GM23338 (cell line): ENCODE results near the gene VMAC. TPM values are rescaled to one million over a fixed set of nuclear protein-coding genes. Genes with fewer than 3 reads are reported as not detected.

Experiments
- ATAC-seq: fragments of 200-7000 bp; cut with Tn5 transposase; 3 replicates; pipeline ENCODE4 v1.9.1; 2020
- DNase-seq: peaks from one replicate; pipeline ENCODE4 v3.0.0-alpha.2; 2015; ENCODE audit warnings: low spot score
- H2AFZ ChIP-seq: fragments of 200-600 bp; sonication (generic); 2 replicates; pipeline ENCODE4 v1.8.0; 2016; ENCODE audit warnings: antibody characterized with exemption, mild to moderate bottlenecking, moderate library complexity
- H3F3A ChIP-seq: fragments of 200-600 bp; sonication (generic); replicated peaks from 2 replicates; pipeline ENCODE4 v1.8.0; 2017; ENCODE audit warnings: antibody characterized with exemption, mixed run types, low read depth
- H3K27ac ChIP-seq: fragments of 200-600 bp; sonication (generic); 2 replicates; pipeline ENCODE4 v1.6.1; 2016; ENCODE audit warnings: low read depth
- H3K27me3 ChIP-seq: fragments of 200-600 bp; sonication (generic); 2 replicates; pipeline ENCODE4 v1.8.0; 2016; ENCODE audit warnings: mild to moderate bottlenecking, mixed run types, moderate library complexity; ENCODE audit not compliant: insufficient read depth
- H3K36me3 ChIP-seq: fragments of 200-600 bp; sonication (generic); 2 replicates; pipeline ENCODE4 v1.8.0; 2016; ENCODE audit warnings: mild to moderate bottlenecking; ENCODE audit not compliant: insufficient read depth
- H3K4me1 ChIP-seq: fragments of 200-600 bp; sonication (generic); 2 replicates; pipeline ENCODE4 v1.8.0; 2016; ENCODE audit warnings: mild to moderate bottlenecking, moderate library complexity; ENCODE audit not compliant: insufficient read depth
- H3K4me2 ChIP-seq: fragments of 200-600 bp; sonication (generic); 2 replicates; pipeline ENCODE4 v1.7.1; 2017; ENCODE audit warnings: mixed run types
- H3K4me3 ChIP-seq: fragments of 200-600 bp; sonication (generic); 2 replicates; pipeline ENCODE4 v1.6.1; 2016; ENCODE audit warnings: mixed run types
- H3K79me2 ChIP-seq: fragments of 200-600 bp; sonication (generic); replicated peaks from 2 replicates; pipeline ENCODE4 v1.8.0; 2017; ENCODE audit warnings: mild to moderate bottlenecking; ENCODE audit not compliant: insufficient read depth
- H3K9me2 ChIP-seq: fragments of 200-600 bp; sonication (generic); 2 replicates; pipeline ENCODE4 v1.8.0; 2017; ENCODE audit not compliant: insufficient read depth
- H4K20me1 ChIP-seq: fragments of 200-600 bp; sonication (generic); replicated peaks from 2 replicates; pipeline ENCODE4 v1.8.0; 2017; ENCODE audit warnings: mild to moderate bottlenecking; ENCODE audit not compliant: insufficient read depth
- H3K27ac Mint-ChIP-seq: 2 replicates; pipeline ENCODE4 v1.8.0; 2020; ENCODE audit warnings: inconsistent platforms, mild to moderate bottlenecking, moderate library complexity, mixed read lengths
- H3K27me3 Mint-ChIP-seq: 3 replicates; pipeline ENCODE4 v1.8.0; 2022; ENCODE audit warnings: low read depth, mild to moderate bottlenecking, moderate library complexity, mixed read lengths, inconsistent platforms; ENCODE audit not compliant: insufficient read depth, poor library complexity
- H3K36me3 Mint-ChIP-seq: 3 replicates; pipeline ENCODE4 v1.8.0; 2021; ENCODE audit warnings: low read depth, mild to moderate bottlenecking, inconsistent platforms, moderate library complexity, mixed read lengths
- H3K4me1 Mint-ChIP-seq: 3 replicates; pipeline ENCODE4 v1.8.0; 2020; ENCODE audit warnings: mild to moderate bottlenecking, inconsistent platforms, mixed read lengths
- H3K4me3 Mint-ChIP-seq: 3 replicates; pipeline ENCODE4 v1.8.0; 2021; ENCODE audit warnings: moderate library complexity, mild to moderate bottlenecking, inconsistent platforms, mixed read lengths
- H3K9me3 Mint-ChIP-seq: 3 replicates; pipeline ENCODE4 v1.8.0; 2020; ENCODE audit warnings: moderate library complexity, mild to moderate bottlenecking, inconsistent platforms, mixed read lengths
- CREB1 ChIP-seq: fragments of 250-450 bp; sonication (Bioruptor Pico); IDR thresholded peaks from 2 replicates; pipeline ENCODE4 v1.5.0; 2020; ENCODE audit warnings: low read depth, mild to moderate bottlenecking, moderate library complexity
- EZH2 ChIP-seq: fragments of 200-600 bp; sonication (generic); IDR thresholded peaks from one replicate; pipeline ENCODE4 v1.8.0; 2017; ENCODE audit warnings: antibody characterized with exemption, mild to moderate bottlenecking, low read depth; ENCODE audit not compliant: unreplicated experiment
- EZH2phosphoT487 ChIP-seq: fragments of 200-600 bp; sonication (generic); IDR thresholded peaks from one replicate; pipeline ENCODE4 v1.8.1; 2018; ENCODE audit warnings: antibody characterized with exemption; ENCODE audit not compliant: unreplicated experiment
- JUNB ChIP-seq: IDR thresholded peaks from one replicate; pipeline ENCODE4 v1.6.1; 2016; ENCODE audit warnings: antibody characterized with exemption; ENCODE audit not compliant: unreplicated experiment
- NANOG ChIP-seq: IDR thresholded peaks from 2 replicates; pipeline ENCODE4 v1.6.1; 2016; ENCODE audit warnings: antibody characterized with exemption, borderline replicate concordance
- STAT1 ChIP-seq: IDR thresholded peaks from one replicate; pipeline ENCODE4 v1.6.1; 2016; ENCODE audit warnings: antibody characterized with exemption; ENCODE audit not compliant: unreplicated experiment
- ZNF114 ChIP-seq: fragments of 250-450 bp; sonication (Bioruptor Pico); IDR thresholded peaks from 2 replicates; pipeline ENCODE4 v1.5.0; 2020; ENCODE audit warnings: mild to moderate bottlenecking, moderate library complexity
- ZNF331 ChIP-seq: fragments of 250-450 bp; sonication (Bioruptor Pico); IDR thresholded peaks from 2 replicates; pipeline ENCODE4 v1.5.0; 2020; ENCODE audit warnings: low read depth, mild to moderate bottlenecking, moderate library complexity
- polyA plus RNA-seq: library from polyadenylated mRNA; unstranded; fragments of >200 nt; fragmentation: Nextera tagmentation; extraction: Ambion mirVana; gene quantifications from 2 replicates; pipeline ENCODE4 v1.2.1, GENCODE V29; 2016
- total RNA-seq: library from RNA; depleted of rRNA; stranded (reverse); fragments of >200 nt; shearing (Covaris generic); gene quantifications from 2 replicates; pipeline ENCODE4 v1.2.3, GENCODE V29; 2014
- TF ChIP-seq, protein P1 (sequence below), 2 experiments: fragments of 200-600 bp in 1 of 2; sonication (generic) in 1 of 2; conservative IDR thresholded peaks; 2 replicates each; pipeline versions ENCODE4 v1.5.1 to v1.6.1; 2016 to 2017; ENCODE audit warnings: antibody characterized with exemption in 2 of 2, low read depth in 2 of 2, mild to moderate bottlenecking in 2 of 2, moderate library complexity in 1 of 2
- TF ChIP-seq, protein P2 (sequence below): IDR thresholded peaks from one replicate; pipeline ENCODE4 v1.6.1; 2018; ENCODE audit warnings: antibody characterized with exemption; ENCODE audit not compliant: unreplicated experiment
- TF ChIP-seq, protein P3 (sequence below): IDR thresholded peaks from 2 replicates; pipeline ENCODE4 v1.6.1; 2016; ENCODE audit warnings: antibody characterized with exemption

The VMAC gene
- total and polyA plus RNA-seq, 2 experiments from 2014 or later, result 0.79 to 3.7 TPM

DNA sequence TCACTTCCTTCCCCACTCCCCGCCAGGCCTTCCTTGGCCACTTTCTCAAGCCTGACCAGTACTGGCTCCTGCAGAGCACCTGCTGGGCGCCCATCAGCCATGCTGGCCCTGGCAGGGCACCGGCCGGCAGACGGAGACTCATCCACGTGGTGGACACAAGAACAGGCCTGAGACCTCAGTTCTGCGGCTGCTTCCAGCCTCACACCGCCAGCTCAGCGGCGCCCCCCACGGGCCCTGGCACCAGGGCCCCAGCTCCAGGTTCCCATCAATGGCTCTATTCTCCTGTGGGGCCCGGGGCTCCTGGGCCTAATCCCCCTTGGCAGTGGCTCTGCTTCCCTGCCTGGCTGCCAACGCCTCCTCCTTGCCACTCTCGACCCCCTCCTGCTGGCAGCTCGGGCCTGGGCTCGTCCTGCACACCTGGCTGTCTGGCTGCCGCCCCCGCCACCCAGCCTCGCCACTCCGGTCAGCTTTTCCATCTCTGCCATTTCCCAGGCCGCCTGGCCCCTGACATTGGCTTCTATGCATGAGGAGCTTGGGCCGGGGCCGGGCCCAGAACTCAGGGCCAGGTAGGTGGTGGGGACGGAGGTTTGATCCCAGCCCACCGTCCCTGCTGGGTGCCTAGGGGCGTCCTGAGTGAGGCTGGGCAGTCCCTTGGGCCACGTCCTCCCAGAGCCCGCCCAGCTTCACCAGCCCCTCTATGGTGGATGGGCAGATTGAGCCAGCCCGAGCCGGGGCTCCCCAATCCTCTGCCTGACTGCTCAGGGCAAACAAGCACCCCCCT lies 7.3 kb upstream of the VMAC start:
- Histone ChIP-seq H3K4me1 (no peaks in the 10 kb centered on the region), H3F3A (no peaks in the 10 kb centered on the region), H3K27ac (no peak overlapping the region), H3K27me3 (no peaks in the 10 kb centered on the region), H3K9me2 (no peaks in the 10 kb centered on the region), H4K20me1 (peaks cover 35% of the 10 kb centered on the region), H2AFZ (no peak overlapping the region), H3K4me2 (no peak overlapping the region), H3K79me2 (peaks cover 31% of the 10 kb centered on the region), H3K4me3 (no peak overlapping the region), H3K36me3 (no peaks in the 10 kb centered on the region)
- H3K27ac Mint-ChIP-seq, result no peak overlapping the region
- no peaks in the 10 kb centered on the region for H3K9me3 Mint-ChIP-seq
- peaks cover 20% of the 10 kb centered on the region for H3K36me3 Mint-ChIP-seq
- H3K27me3 Mint-ChIP-seq, result peaks cover 2% of the 10 kb centered on the region
- H3K4me3 Mint-ChIP-seq, result no peak overlapping the region
- ATAC-seq (peak; percentile 32), DNase-seq (peak; percentile 47)
- H3K4me1 Mint-ChIP-seq, result no peaks in the 10 kb centered on the region
- TF ChIP-seq, protein P1, sequence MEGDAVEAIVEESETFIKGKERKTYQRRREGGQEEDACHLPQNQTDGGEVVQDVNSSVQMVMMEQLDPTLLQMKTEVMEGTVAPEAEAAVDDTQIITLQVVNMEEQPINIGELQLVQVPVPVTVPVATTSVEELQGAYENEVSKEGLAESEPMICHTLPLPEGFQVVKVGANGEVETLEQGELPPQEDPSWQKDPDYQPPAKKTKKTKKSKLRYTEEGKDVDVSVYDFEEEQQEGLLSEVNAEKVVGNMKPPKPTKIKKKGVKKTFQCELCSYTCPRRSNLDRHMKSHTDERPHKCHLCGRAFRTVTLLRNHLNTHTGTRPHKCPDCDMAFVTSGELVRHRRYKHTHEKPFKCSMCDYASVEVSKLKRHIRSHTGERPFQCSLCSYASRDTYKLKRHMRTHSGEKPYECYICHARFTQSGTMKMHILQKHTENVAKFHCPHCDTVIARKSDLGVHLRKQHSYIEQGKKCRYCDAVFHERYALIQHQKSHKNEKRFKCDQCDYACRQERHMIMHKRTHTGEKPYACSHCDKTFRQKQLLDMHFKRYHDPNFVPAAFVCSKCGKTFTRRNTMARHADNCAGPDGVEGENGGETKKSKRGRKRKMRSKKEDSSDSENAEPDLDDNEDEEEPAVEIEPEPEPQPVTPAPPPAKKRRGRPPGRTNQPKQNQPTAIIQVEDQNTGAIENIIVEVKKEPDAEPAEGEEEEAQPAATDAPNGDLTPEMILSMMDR (conservative IDR thresholded peaks at IDR 0.05; ENCODE audit: low read depth in 2 of 2), result peak; percentile 35 to 54
- TF ChIP-seq ZNF331 (CRISPR knock-in tag), result no peak

DNA sequence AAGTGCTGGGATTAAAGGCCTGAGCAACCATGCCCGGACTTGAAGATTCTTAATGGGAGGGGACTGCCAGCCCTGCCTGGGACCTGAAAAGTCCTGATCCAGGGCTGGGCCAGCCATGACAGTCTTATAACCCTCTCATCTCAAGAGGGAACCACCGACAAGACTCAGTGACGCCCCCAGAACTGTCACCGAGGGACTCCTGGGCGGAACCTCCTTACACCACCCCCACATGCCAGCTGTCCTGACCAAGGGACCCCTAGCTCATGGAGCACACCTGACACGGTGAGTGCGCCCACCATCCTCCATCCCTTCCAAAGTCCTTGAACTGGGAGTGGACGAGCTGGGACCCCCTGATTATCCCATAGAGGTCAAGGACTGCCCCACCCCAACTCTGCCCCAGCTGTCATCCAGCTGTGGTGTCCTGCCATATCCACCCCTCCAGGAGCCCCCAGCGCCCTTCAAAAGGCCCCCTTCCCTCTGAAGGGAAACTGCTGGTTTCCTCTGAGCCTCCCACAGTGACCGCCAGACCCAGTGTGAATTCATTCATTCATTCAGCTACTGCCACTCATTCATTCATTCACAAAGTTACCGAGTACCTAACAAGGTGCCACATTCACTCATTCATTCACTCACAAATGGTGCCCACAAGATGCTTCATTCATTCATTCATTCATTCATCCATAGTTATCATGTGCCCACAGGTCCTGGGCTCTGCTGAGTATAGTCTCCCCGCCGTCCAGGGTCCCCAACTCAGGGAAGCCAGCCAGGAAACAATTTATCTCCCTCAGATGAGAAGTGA lies 4.7 kb upstream of the VMAC start:
- Histone ChIP-seq H3K27ac (no peak overlapping the region), H4K20me1 (peaks cover 38% of the 10 kb centered on the region), H3K4me3 (no peak overlapping the region), H3K4me1 (no peaks in the 10 kb centered on the region), H3F3A (no peaks in the 10 kb centered on the region), H3K9me2 (no peaks in the 10 kb centered on the region), H2AFZ (no peak overlapping the region), H3K36me3 (no peaks in the 10 kb centered on the region), H3K4me2 (no peak overlapping the region), H3K79me2 (peaks cover 42% of the 10 kb centered on the region), H3K27me3 (no peaks in the 10 kb centered on the region)
- 0 out of 3 replicates have a peak, but pooled peaks cover 3% of the 10 kb centered on the region for H3K4me1 Mint-ChIP-seq
- no peak overlapping the region for H3K27ac Mint-ChIP-seq
- no peak for ATAC-seq
- H3K4me3 Mint-ChIP-seq, result no peak overlapping the region
- H3K36me3 Mint-ChIP-seq, result peaks cover 25% of the 10 kb centered on the region
- H3K27me3 Mint-ChIP-seq, result peaks cover 18% of the 10 kb centered on the region
- H3K9me3 Mint-ChIP-seq, result no peaks in the 10 kb centered on the region
- no peak for DNase-seq
- TF ChIP-seq ZNF114 (no peak), NANOG (no peak), ZNF331 (CRISPR knock-in tag) (no peak), CREB1 (no peak), EZH2 (no peak), JUNB (no peak), EZH2phosphoT487 (no peak), STAT1 (no peak)
- TF ChIP-seq, protein P2, sequence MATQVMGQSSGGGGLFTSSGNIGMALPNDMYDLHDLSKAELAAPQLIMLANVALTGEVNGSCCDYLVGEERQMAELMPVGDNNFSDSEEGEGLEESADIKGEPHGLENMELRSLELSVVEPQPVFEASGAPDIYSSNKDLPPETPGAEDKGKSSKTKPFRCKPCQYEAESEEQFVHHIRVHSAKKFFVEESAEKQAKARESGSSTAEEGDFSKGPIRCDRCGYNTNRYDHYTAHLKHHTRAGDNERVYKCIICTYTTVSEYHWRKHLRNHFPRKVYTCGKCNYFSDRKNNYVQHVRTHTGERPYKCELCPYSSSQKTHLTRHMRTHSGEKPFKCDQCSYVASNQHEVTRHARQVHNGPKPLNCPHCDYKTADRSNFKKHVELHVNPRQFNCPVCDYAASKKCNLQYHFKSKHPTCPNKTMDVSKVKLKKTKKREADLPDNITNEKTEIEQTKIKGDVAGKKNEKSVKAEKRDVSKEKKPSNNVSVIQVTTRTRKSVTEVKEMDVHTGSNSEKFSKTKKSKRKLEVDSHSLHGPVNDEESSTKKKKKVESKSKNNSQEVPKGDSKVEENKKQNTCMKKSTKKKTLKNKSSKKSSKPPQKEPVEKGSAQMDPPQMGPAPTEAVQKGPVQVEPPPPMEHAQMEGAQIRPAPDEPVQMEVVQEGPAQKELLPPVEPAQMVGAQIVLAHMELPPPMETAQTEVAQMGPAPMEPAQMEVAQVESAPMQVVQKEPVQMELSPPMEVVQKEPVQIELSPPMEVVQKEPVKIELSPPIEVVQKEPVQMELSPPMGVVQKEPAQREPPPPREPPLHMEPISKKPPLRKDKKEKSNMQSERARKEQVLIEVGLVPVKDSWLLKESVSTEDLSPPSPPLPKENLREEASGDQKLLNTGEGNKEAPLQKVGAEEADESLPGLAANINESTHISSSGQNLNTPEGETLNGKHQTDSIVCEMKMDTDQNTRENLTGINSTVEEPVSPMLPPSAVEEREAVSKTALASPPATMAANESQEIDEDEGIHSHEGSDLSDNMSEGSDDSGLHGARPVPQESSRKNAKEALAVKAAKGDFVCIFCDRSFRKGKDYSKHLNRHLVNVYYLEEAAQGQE, result no peak
- TF ChIP-seq, protein P3, sequence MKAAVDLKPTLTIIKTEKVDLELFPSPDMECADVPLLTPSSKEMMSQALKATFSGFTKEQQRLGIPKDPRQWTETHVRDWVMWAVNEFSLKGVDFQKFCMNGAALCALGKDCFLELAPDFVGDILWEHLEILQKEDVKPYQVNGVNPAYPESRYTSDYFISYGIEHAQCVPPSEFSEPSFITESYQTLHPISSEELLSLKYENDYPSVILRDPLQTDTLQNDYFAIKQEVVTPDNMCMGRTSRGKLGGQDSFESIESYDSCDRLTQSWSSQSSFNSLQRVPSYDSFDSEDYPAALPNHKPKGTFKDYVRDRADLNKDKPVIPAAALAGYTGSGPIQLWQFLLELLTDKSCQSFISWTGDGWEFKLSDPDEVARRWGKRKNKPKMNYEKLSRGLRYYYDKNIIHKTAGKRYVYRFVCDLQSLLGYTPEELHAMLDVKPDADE, result no peak
- TF ChIP-seq, protein P1 (conservative IDR thresholded peaks at IDR 0.05; ENCODE audit: low read depth in 2 of 2), result no peak
